HepG2 (cell line): ENCODE measurements around the gene RBM12. TPM values are rescaled to one million over a fixed set of nuclear protein-coding genes. Genes with fewer than 3 reads are reported as not detected.

Experiments used
- BRD4 ChIP-seq: sonication (generic); formaldehyde crosslinking; IDR thresholded peaks from 2 replicates; pipeline ENCODE4 v1.4.0; 2020; ENCODE audit warnings: missing genetic modification reagents
- HMG20B ChIP-seq: conservative IDR thresholded peaks from 2 replicates; pipeline ENCODE4 v1.6.1; 2016; ENCODE audit warnings: missing genetic modification reagents, missing compliant biosample characterization
- MAFG ChIP-seq: sonication (generic); formaldehyde crosslinking; IDR thresholded peaks from 2 replicates; pipeline ENCODE4 v1.5.1; 2020; ENCODE audit warnings: mild to moderate bottlenecking, missing genetic modification reagents
- MBD4 ChIP-seq: IDR thresholded peaks from 2 replicates; pipeline ENCODE4 v1.6.1; 2012; ENCODE audit warnings: low read length, inconsistent platforms, borderline replicate concordance
- MXD3 ChIP-seq: IDR thresholded peaks from 2 replicates; pipeline ENCODE4 v1.6.1; 2016; ENCODE audit warnings: mild to moderate bottlenecking, missing biosample characterization, missing genetic modification reagents
- NFRKB ChIP-seq: fragments of 450-650 bp; IDR thresholded peaks from 2 replicates; pipeline ENCODE4 v1.6.1; 2017
- PAF1 ChIP-seq: IDR thresholded peaks from 2 replicates; pipeline ENCODE4 v1.6.1; 2016; ENCODE audit warnings: missing genetic modification reagents, missing compliant biosample characterization
- PPARG ChIP-seq: conservative IDR thresholded peaks from 2 replicates; pipeline ENCODE4 v1.6.1; 2016; ENCODE audit warnings: missing biosample characterization, missing genetic modification reagents
- RBM22 ChIP-seq: fragments of 200-400 bp; formaldehyde crosslinking; optimal IDR thresholded peaks from 2 replicates; pipeline ENCODE3; 2017; ENCODE audit warnings: mild to moderate bottlenecking, low read length, moderate library complexity
- SIN3B ChIP-seq: fragments of 150-350 bp; IDR thresholded peaks from 2 replicates; pipeline ENCODE4 v1.6.1; 2014; ENCODE audit warnings: low read length
- TAF15 ChIP-seq: fragments of 200-400 bp; formaldehyde crosslinking; IDR thresholded peaks from one replicate; pipeline ENCODE4 v1.6.1; 2018; ENCODE audit warnings: mild to moderate bottlenecking, low read depth, low read length; ENCODE audit not compliant: poor library complexity, severe bottlenecking
- TFE3 ChIP-seq: IDR thresholded peaks from 2 replicates; pipeline ENCODE4 v1.6.1; 2016
- XRCC5 ChIP-seq: fragments of 200-400 bp; formaldehyde crosslinking; optimal IDR thresholded peaks from 2 replicates; pipeline ENCODE3; 2017; ENCODE audit warnings: mild to moderate bottlenecking, low read length
- ZEB1 ChIP-seq: IDR thresholded peaks from 2 replicates; pipeline ENCODE4 v1.6.1; 2012; ENCODE audit warnings: mild to moderate bottlenecking, low read depth, inconsistent platforms; ENCODE audit not compliant: insufficient replicate concordance
- ZNF503 ChIP-seq: sonication (generic); formaldehyde crosslinking; IDR thresholded peaks from 2 replicates; pipeline ENCODE4 v1.4.0; 2020; ENCODE audit warnings: missing genetic modification reagents
- ZNF687 ChIP-seq: sonication (generic); formaldehyde crosslinking; IDR thresholded peaks from 2 replicates; pipeline ENCODE4 v1.5.1; 2020; ENCODE audit warnings: mild to moderate bottlenecking, missing genetic modification reagents, moderate library complexity
- ZNF768 ChIP-seq: sonication (generic); formaldehyde crosslinking; IDR thresholded peaks from 2 replicates; pipeline ENCODE4 v1.4.0; 2020; ENCODE audit warnings: missing genetic modification reagents
- ZNF850 ChIP-seq: sonication (generic); formaldehyde crosslinking; conservative IDR thresholded peaks from 2 replicates; pipeline ENCODE4 v1.9.0; 2021; ENCODE audit warnings: mild to moderate bottlenecking, missing genetic modification reagents
- polyA plus RNA-seq, 8 experiments: library from polyadenylated mRNA; depleted of rRNA in 3 of 8; stranded (reverse) in 7 of 8; unstranded in 1 of 8; fragments of >200 nt; fragmentation: Illumina TruSeq in 4 of 8; extraction: Trizol in 4 of 8; gene quantifications; 2 replicates each; pipeline versions ENCODE4 v1.2.1 to v1.2.3, GENCODE V29; 2011 to 2016; ENCODE audit warnings: low read depth in 4 of 8, missing spikeins in 1 of 8, mixed read lengths in 1 of 8; ENCODE audit not compliant: insufficient read depth in 1 of 8
- total RNA-seq, 5 experiments: library from RNA; depleted of rRNA; stranded (reverse); fragments of >200 nt; fragmentation: Illumina TruSeq; extraction: Trizol; gene quantifications; 2 replicates each; pipeline ENCODE4 v1.2.3, GENCODE V29; 2016; ENCODE audit warnings: low read depth in 1 of 5
- TF ChIP-seq, protein P1 (sequence below): sonication (generic); formaldehyde crosslinking; IDR thresholded peaks from 2 replicates; pipeline ENCODE4 v1.5.1; 2020; ENCODE audit warnings: mild to moderate bottlenecking, moderate library complexity, missing genetic modification reagents
- TF ChIP-seq, protein P2 (sequence below): sonication (generic); formaldehyde crosslinking; IDR thresholded peaks from 2 replicates; pipeline ENCODE4 v1.4.0; 2020; ENCODE audit warnings: missing genetic modification reagents

The RBM12 gene
- total and polyA plus RNA-seq, 2 of the 13 experiments (the other 11 are each of a cell fraction or from before 2014, with no cell fraction given) = 97.9 to 104 TPM

GRCh38 chr20:35617397-35618262 is 47.1 kb downstream of the RBM12 start (continued):
- TF ChIP-seq XRCC5 (no peak), ZNF768 (no peak), NFRKB (no peak), ZEB1 (no peak), TAF15 (no peak), SIN3B (no peak), BRD4 (no peak), PAF1 (CRISPR knock-in tag) (no peak), ZNF687 (CRISPR knock-in tag) (peak; percentile 89), MAFG (CRISPR knock-in tag) (no peak), RBM22 (peak; percentile 37), MBD4 (no peak), MXD3 (no peak; the same call in 1 of the 2 replicates), HMG20B (CRISPR knock-in tag) (0 out of 2 replicates have a peak, but pooled peaks have one; percentile 18), TFE3 (CRISPR knock-in tag) (peak; percentile 64), ZNF503 (CRISPR knock-in tag) (no peak), ZNF850 (CRISPR knock-in tag) (no peak), PPARG (CRISPR knock-in tag) (peak; percentile 23; the same call in 1 of the 2 replicates)
- TF ChIP-seq, protein P1, sequence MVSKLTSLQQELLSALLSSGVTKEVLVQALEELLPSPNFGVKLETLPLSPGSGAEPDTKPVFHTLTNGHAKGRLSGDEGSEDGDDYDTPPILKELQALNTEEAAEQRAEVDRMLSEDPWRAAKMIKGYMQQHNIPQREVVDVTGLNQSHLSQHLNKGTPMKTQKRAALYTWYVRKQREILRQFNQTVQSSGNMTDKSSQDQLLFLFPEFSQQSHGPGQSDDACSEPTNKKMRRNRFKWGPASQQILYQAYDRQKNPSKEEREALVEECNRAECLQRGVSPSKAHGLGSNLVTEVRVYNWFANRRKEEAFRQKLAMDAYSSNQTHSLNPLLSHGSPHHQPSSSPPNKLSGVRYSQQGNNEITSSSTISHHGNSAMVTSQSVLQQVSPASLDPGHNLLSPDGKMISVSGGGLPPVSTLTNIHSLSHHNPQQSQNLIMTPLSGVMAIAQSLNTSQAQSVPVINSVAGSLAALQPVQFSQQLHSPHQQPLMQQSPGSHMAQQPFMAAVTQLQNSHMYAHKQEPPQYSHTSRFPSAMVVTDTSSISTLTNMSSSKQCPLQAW (CRISPR knock-in tag) = peak; percentile 73
- TF ChIP-seq, protein P2, sequence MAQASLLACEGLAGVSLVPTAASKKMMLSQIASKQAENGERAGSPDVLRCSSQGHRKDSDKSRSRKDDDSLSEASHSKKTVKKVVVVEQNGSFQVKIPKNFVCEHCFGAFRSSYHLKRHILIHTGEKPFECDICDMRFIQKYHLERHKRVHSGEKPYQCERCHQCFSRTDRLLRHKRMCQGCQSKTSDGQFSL (CRISPR knock-in tag) = no peak
